ENCODE results near the gene FIGN. TPM values are rescaled to one million over a fixed set of nuclear protein-coding genes. Genes with fewer than 3 reads are reported as not detected.

FIGN gene
- total RNA-seq, 1 experiment from 2014 or later, result not detected

DNA sequence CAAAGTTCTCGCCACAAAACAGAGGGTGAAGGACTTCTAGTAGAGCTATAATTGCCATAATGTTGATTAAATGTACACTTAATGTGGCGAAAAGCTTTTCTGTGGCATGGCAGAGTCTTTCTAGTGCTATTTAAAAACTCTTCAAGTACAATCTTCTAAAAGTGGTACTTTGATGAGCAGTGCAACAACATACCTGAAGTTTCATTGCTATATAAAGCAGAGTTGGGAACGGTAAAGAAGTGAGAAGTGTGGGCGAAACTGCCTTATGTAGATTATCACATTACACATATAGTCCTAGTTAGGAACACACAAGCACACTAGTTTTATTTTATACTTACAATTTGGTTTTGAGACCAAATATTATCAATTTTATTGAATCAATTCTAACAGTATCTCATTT lies 49.5 kb downstream of the FIGN start:
- Mint-ChIP-seq H3K9me3 (ENCODE audit: unreplicated experiment) (no peaks in the 10 kb centered on the region), H3K27me3 (ENCODE audit: insufficient read depth, unreplicated experiment) (no peaks in the 10 kb centered on the region), H3K4me1 (ENCODE audit: low read depth, unreplicated experiment) (no peaks in the 10 kb centered on the region), H3K27ac (ENCODE audit: unreplicated experiment) (no peak overlapping the region), H3K36me3 (ENCODE audit: insufficient read depth, unreplicated experiment) (no peaks in the 10 kb centered on the region), H3K4me3 (ENCODE audit: unreplicated experiment) (no peak overlapping the region)
- intact Hi-C loops (cut with micrococcal nuclease; ENCODE audit: unreplicated experiment), result no loop called here
- BruUV-seq (replicated peaks), result no TSS peak
- POLR2A ChIA-PET, result no interaction called here
- no peak for TF ChIP-seq CTCF (IDR thresholded peaks at IDR 0.05; ENCODE audit: insufficient read depth in 1 of 2, low read depth in 1 of 2, low read length in 1 of 2, severe bottlenecking in 1 of 2, unreplicated experiment in 1 of 2)
- no peak for DNase-seq
- Histone ChIP-seq H3K4me1 (peaks cover 8% of the 10 kb centered on the region; the same call in 1 of the 2 replicates), H3K4me3 (ENCODE audit: low read depth, low read length) (no peak overlapping the region), H3K9me3 (no peaks in the 10 kb centered on the region), H3K36me3 (ENCODE audit: control insufficient read depth, insufficient read depth, low read length) (no peaks in the 10 kb centered on the region), H3K27me3 (replicated peaks; ENCODE audit: control insufficient read depth, insufficient read depth, low read length) (no peaks in the 10 kb centered on the region)
- CTCF ChIA-PET, result no interaction called here

DNA sequence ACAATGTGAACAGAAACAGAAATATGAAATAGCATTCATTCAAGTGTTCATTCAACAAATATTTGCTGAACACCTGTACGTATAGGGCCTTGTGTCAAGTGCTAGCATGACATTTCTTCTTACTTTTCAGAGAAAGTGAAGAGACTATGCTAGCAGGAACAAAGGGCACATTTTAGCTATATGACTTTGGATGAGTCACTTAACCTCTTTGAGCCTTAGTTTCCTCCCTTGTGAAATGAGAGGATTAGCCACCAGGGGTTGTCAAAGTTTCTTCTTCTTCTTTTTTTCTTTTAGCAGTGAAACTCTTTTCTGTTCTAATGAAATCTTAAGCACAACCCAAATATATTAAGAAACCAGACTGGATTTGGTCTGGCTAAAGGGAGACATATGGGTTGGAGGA lies 53.1 kb downstream of the FIGN start:
- ChIA-PET CTCF (no interaction called here), POLR2A (no interaction called here)
- peak in 1 of 2 experiments; percentile 9 for TF ChIP-seq CTCF (IDR thresholded peaks at IDR 0.05; ENCODE audit: insufficient read depth in 1 of 2, low read depth in 1 of 2, low read length in 1 of 2, severe bottlenecking in 1 of 2, unreplicated experiment in 1 of 2)
- H3K4me1 ChIP-seq, result peaks cover 8% of the 10 kb centered on the region; the same call in 1 of the 2 replicates
- no peak overlapping the region for H3K27ac Mint-ChIP-seq (ENCODE audit: unreplicated experiment)
- no peak overlapping the region for H3K4me3 ChIP-seq (ENCODE audit: low read depth, low read length)
- no peaks in the 10 kb centered on the region for H3K9me3 ChIP-seq
- H3K27me3 Mint-ChIP-seq (ENCODE audit: insufficient read depth, unreplicated experiment), result no peaks in the 10 kb centered on the region
- no peaks in the 10 kb centered on the region for H3K4me1 Mint-ChIP-seq (ENCODE audit: low read depth, unreplicated experiment)
- H3K4me3 Mint-ChIP-seq (ENCODE audit: unreplicated experiment), result no peak overlapping the region
- intact Hi-C loops (cut with micrococcal nuclease; ENCODE audit: unreplicated experiment), result no loop called here
- H3K9me3 Mint-ChIP-seq (ENCODE audit: unreplicated experiment), result no peaks in the 10 kb centered on the region
- H3K27me3 ChIP-seq (replicated peaks; ENCODE audit: control insufficient read depth, insufficient read depth, low read length), result no peaks in the 10 kb centered on the region
- H3K36me3 ChIP-seq (ENCODE audit: control insufficient read depth, insufficient read depth, low read length), result no peaks in the 10 kb centered on the region
- no peaks in the 10 kb centered on the region for H3K36me3 Mint-ChIP-seq (ENCODE audit: insufficient read depth, unreplicated experiment)
- BruUV-seq (replicated peaks), result no TSS peak
- no peak for DNase-seq

- H3K4me1 Mint-ChIP-seq (ENCODE audit: low read depth, unreplicated experiment), result no peaks in the 10 kb centered on the region
- intact Hi-C loops (cut with micrococcal nuclease; ENCODE audit: unreplicated experiment), result no loop called here
- Histone ChIP-seq H3K36me3 (ENCODE audit: control insufficient read depth, insufficient read depth, low read length) (no peaks in the 10 kb centered on the region), H3K4me3 (ENCODE audit: low read depth, low read length) (no peak overlapping the region), H3K9me3 (no peaks in the 10 kb centered on the region), H3K4me1 (peaks cover 8% of the 10 kb centered on the region; the same call in 1 of the 2 replicates), H3K27me3 (replicated peaks; ENCODE audit: control insufficient read depth, insufficient read depth, low read length) (no peaks in the 10 kb centered on the region)
- ChIA-PET POLR2A (no interaction called here), CTCF (no interaction called here)
- H3K27me3 Mint-ChIP-seq (ENCODE audit: insufficient read depth, unreplicated experiment), result no peaks in the 10 kb centered on the region
- no peak for DNase-seq
- no peaks in the 10 kb centered on the region for H3K9me3 Mint-ChIP-seq (ENCODE audit: unreplicated experiment)
- no peak for TF ChIP-seq CTCF (IDR thresholded peaks at IDR 0.05; ENCODE audit: insufficient read depth in 1 of 2, low read depth in 1 of 2, low read length in 1 of 2, severe bottlenecking in 1 of 2, unreplicated experiment in 1 of 2)
- H3K4me3 Mint-ChIP-seq (ENCODE audit: unreplicated experiment), result no peak overlapping the region
- H3K27ac Mint-ChIP-seq (ENCODE audit: unreplicated experiment), result no peak overlapping the region
- no TSS peak for BruUV-seq (replicated peaks)
- no peaks in the 10 kb centered on the region for H3K36me3 Mint-ChIP-seq (ENCODE audit: insufficient read depth, unreplicated experiment)
Observed at GRCh38 chr2:163681745-163682144, 54.1 kb downstream of the FIGN start.
